Activated CD4-positive, alpha-beta T cell treated with anti-CD3 and anti-CD28 coated beads, Interleukin-2, amount 50 U/mL, for 1 hour (primary cell): ENCODE results near the gene ADAM22.

Experiments
- DNase-seq: peaks from one replicate; pipeline ENCODE4 v3.0.0-alpha.2; 2020

Gene ADAM22

GRCh38 chr7:88172842-88173241 lies 238.8 kb downstream of the ADAM22 start:
- no peak for DNase-seq

DNA sequence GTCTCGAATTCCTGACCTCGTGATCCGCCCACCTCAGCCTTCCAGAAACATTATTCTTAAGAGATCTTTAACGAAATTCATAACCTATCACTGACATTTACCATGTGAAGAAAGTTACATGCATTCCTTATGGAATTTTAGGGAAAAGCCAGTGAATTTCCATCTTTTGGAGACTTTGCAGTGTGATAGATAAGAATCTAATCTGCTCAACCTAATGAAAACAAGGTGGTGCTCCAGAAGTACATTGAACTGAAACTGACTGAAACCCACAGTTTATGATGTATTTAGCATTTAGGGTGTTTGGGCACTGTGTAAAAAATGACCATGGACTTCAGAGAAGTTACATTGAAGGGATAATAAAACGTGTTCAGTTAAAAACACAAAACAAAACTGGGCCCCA lies 242.1 kb downstream of the ADAM22 start:
- DNase-seq, result no peak

GRCh38 chr7:88183051-88183450 lies 249.0 kb downstream of the ADAM22 start:
- no peak for DNase-seq

- DNase-seq, result no peak
Measured at GRCh38 chr7:88184848-88185304, 250.8 kb downstream of the ADAM22 start.

GRCh38 chr7:88185650-88186049 lies 251.6 kb downstream of the ADAM22 start:
- DNase-seq, result no peak

DNA sequence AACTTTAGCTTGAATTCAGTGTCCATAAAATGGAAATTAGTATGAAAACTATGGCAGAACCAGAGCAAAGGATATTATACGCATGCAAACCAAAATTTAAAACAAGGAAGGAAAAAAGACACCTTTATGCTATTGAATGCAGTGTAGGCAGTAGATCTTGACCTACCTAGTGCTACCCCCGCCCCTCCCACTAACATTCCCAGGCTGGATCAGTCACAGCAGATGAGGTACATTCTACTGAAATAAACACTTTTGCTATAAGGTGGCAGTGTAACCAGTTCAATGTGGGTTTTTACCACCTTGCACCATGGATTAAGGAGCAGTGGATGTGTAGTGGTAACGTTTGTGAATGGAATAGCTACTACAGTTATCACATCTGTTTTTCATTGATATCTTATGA lies 257.9 kb downstream of the ADAM22 start:
- no peak for DNase-seq

GRCh38 chr7:88200261-88200660 lies 266.2 kb downstream of the ADAM22 start:
- no peak for DNase-seq

DNA sequence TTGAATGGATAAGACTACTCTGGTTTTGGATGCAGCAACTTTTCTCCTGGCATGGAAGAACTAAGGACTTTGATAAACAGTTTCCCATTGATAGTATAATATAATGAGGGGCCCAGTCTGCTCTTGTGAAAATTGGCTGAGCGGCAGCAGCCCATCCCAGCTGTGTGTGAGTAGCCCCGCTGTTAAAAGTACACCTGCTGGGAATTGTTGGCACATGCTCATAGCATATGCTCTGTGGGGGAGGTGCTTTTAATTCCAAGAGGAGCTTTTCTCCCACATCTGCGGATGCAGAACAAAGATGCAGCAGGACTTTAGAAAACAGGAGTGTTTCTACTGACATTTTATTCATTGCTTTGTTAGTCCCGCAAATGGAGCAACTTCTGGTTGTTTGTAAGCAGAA lies 266.7 kb downstream of the ADAM22 start:
- no peak for DNase-seq

DNA sequence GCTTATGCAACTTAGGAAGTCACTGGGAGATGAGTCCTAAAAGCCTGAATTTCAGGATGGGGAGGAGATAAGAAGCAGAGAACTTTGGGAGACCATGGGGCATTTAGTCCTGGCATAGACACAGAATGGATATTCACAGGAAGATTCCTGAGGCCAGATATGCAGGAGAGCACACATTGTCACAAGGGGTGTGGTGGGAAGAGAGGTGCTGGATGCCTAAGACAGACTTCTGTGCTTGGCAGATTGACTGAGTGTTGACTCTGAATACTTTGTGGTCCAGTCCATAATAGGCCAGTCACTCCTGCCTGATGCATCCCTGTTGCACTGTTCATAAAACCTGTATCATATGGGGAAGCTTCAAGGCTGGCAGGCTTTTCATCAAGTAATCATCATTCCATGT lies 267.3 kb downstream of the ADAM22 start:
- DNase-seq, result no peak

GRCh38 chr7:88202278-88202677 lies 268.2 kb downstream of the ADAM22 start:
- DNase-seq, result no peak

DNA sequence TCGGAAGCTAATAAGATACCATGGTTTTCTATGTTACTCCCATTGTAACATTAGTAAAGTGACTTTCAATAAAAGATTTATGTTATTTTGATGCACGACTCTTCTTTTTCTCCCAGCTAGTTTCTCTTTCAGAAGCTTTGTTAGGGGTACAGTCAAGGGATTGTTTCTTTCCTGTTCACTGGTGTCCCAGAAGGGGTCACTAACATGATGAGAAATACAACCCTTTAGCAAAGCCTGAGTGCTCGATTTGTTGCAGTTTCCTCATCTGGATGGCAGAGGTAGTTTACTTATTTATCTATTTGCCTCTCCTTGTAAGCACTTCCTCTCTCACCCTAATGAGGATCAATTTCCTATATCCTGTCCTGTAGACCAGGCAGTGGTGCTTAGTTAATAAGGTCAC lies 268.7 kb downstream of the ADAM22 start:
- DNase-seq, result no peak

DNA sequence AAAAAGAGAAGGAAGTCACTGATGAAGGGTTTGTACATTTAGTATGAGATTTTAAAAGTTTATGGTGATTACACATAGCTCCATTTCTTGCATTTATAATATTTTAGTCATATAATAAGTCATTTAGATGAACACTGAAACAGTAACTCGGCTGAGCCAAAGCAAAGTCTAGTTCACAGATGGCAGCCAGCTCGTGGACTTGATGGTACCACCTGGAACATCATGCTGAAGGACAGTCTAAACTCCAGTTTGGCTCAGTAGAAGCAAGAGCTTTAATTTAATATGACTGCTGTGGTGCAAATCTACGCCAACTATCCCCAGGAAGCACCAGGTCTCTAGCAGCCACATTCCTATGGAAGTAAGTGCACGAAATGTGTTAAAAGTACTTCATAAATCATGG lies 269.4 kb downstream of the ADAM22 start:
- no peak for DNase-seq

- DNase-seq, result no peak
Measured at GRCh38 chr7:88204525-88205110, 270.6 kb downstream of the ADAM22 start.

DNA sequence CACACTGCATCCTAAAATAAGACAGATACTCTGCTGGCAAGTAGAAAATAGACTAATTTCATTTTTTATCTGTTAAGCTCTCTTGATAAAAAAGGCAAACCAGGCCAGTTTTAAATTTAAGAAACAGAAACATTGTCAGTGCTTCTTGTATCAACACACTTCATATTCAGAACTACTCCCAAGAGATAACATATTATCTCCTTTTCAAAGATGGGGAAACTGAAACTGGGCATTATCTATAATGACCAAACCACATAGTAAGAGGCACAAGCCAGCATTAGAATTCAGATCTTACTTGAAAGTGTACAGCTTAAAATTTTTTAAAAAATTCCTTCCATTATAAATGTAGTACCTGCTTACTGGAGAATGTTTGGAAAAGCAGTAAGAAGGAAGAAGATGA lies 271.1 kb downstream of the ADAM22 start:
- DNase-seq, result no peak

DNA sequence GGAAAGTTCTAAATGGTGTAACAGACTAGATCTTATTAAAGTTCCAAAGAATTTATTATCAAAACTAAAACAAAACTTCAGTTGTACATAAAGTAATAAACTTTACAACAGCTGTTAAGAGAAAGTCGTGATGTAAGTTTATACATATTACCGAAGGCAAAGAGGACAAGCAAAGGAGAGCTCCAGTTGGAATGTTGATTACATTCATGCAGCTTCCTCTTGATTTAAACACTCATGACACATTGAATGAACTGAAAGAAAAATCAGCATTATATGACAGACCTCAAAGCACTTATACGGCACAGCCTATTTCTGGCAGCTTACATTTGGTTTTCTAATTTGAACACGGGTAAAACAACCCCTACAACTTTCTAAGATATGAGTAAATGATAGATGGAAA lies 272.2 kb downstream of the ADAM22 start:
- DNase-seq, result no peak

DNA sequence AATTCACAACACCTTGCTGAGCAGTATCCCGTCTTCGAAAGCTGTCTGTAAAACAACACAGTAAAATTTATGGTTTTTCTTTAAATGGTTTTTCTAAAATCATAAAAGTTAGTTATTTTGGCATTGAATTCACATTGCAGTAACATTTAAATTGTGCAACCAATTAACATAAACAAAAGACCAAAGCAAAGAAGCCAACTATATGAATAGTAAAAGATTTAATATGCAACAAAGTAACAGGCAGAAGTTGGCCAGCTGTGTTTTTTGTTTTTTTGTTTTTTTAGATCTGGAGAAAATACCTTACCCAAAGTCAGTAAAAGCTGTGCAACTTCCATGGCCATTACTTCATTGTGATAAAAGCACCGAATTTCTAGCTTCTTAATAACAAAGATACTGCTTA lies 274.5 kb downstream of the ADAM22 start:
- no peak for DNase-seq

DNA sequence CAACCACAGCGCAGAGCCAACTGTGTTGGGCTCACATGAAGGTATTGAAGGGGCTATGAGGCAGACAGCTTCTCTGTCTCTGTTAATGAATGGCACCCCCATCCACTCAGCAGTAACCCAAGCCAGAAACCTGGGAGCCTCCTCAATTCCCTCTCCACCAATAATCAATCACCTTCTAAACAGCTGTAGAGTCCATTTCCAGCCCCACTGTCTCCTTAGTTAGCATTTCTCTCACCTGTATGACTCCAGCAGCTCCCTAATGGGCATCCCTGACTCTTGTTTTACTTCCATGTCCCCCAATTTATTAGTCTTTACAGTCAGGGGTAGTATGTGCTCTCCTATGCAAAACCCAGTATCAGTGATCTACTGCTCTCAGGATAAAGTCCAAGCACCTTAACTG lies 278.9 kb downstream of the ADAM22 start:
- no peak for DNase-seq

DNA sequence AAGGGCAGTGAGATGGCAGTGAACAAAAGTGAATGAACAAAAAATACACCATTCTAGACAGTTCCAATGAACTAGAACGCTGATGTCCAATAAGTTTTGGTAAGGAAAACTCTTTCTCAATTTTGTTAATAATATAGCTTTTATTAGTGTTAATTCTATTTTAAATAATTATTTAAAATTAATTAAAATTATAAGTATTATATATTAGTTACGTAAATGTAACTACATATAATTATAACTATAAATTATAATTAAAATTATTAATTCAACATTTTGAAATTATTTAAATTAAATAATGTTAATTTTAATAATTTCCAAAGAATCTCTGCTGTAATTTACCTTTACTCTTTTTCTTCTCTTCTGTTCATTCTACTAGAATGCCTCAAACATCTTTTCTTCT lies 280.4 kb downstream of the ADAM22 start:
- no peak for DNase-seq

- no peak for DNase-seq
Measured at GRCh38 chr7:88215295-88215694, 281.2 kb downstream of the ADAM22 start.

DNA sequence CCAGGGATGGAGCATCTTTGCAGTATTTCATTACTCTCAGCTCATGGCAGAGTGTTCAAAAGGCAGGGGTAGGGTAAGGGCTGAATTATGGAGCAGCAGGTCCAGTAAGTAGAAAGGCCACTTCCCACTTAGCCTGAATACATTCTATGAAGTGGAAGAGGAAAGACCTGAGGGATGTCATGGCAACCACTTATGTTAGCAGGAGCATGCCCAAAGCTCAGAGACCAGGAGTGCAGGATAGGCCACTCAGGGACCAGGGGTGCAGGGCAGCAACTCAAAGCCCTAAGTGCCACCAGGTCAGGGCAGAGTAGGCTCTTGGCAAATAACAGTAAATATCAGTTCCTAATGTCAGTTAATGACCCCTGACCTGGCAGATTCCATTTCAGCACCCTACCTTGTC lies 282.2 kb downstream of the ADAM22 start:
- DNase-seq, result no peak

GRCh38 chr7:88217675-88218428 lies 283.8 kb downstream of the ADAM22 start:
- no peak for DNase-seq

GRCh38 chr7:88218429-88218745 lies 284.3 kb downstream of the ADAM22 start:
- no peak for DNase-seq

GRCh38 chr7:88218836-88219605 lies 285.0 kb downstream of the ADAM22 start:
- DNase-seq, result peak; percentile 12
